Measurements from ENCODE around the gene TMEM182. TPM values are rescaled to one million over a fixed set of nuclear protein-coding genes. Genes with fewer than 3 reads are reported as not detected.

TMEM182 gene
- total RNA-seq, 2 experiments from 2014 or later: 3.1 to 4.4 TPM

DNA sequence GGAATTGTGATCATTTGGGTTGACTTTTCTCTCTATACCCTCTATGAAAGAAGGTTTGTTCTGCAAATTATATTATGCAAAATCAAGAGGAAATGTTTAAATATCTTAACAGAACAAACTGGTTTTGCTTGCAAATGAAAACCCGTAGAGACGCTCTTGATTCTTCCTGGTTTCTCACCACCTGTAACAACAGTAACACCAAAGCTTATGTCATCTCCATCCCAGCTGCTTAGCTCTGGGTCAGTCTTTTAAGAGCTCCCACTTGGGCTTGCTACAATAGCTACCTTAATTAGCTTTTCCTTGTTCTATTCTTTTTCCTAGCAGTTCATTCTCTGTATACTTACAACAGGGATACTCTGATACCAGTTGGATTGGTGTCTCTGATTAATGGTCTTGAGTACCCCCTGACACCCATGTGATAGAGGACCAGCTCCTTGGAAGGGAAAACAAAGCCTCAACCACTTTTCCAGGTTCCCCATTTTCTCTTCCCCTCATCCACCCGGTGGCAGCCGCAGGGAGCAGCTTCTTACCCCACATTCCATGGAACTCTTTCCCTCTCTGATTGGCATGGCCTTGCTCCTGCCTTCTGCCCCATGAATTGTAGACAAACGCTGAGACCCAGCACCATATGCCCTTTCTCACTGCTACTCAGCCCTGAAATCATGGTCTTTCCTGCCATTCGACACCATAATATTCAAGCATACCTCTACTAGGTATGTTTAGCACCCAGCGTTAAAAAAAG lies 27.7 kb downstream of the TMEM182 start:
- no peak overlapping the region for H3K4me3 Mint-ChIP-seq
- ATAC-seq (no peak), DNase-seq (no peak)
- H3K27me3 Mint-ChIP-seq (ENCODE audit: low read depth): no peaks in the 10 kb centered on the region
- no peak overlapping the region for H3K27ac Mint-ChIP-seq
- H3K36me3 Mint-ChIP-seq (ENCODE audit: low read depth): no peaks in the 10 kb centered on the region
- ChIA-PET CTCF (interaction anchor here (0.8 to 1.4 kb wide), 2 partner anchors 36 to 316 kb away, joined by 3 to 7 read pairs; partner anchors contain the start of gene SLC9A4), POLR2A (no interaction called here)
- H3K9me3 Mint-ChIP-seq (ENCODE audit: insufficient read depth): no peaks in the 10 kb centered on the region
- H3K4me1 Mint-ChIP-seq (ENCODE audit: low read depth): no peaks in the 10 kb centered on the region

DNA sequence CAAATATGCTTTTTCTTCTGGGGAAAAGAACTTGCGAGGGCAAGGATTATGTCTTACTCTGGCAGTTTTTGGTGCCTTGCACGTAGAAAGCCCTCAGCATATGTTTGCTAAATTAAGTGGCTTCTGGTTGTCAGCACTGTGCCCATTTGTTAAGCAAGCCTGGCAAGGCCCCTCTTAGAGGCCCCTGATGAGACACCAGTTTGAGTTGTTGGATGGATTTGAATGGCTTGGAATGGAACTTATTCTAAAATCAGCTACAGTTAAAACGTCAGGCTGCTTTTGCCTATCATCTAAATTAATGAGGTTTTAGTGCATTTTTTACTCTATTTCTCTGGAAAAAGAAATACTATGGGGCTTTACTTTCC lies 28.2 kb downstream of the TMEM182 start:
- no peaks in the 10 kb centered on the region for H3K9me3 Mint-ChIP-seq (ENCODE audit: insufficient read depth)
- POLR2A ChIA-PET: no interaction called here
- H3K4me3 Mint-ChIP-seq: no peak overlapping the region
- CTCF ChIA-PET: interaction anchor here (1.4 kb wide), 1 partner anchor 37 kb away, joined by 7 read pairs; no protein-coding TSS in a partner anchor
- no peak for ATAC-seq
- H3K27ac Mint-ChIP-seq: no peak overlapping the region
- no peaks in the 10 kb centered on the region for H3K36me3 Mint-ChIP-seq (ENCODE audit: low read depth)
- DNase-seq: no peak
- no peaks in the 10 kb centered on the region for H3K27me3 Mint-ChIP-seq (ENCODE audit: low read depth)
- H3K4me1 Mint-ChIP-seq (ENCODE audit: low read depth): no peaks in the 10 kb centered on the region

DNA sequence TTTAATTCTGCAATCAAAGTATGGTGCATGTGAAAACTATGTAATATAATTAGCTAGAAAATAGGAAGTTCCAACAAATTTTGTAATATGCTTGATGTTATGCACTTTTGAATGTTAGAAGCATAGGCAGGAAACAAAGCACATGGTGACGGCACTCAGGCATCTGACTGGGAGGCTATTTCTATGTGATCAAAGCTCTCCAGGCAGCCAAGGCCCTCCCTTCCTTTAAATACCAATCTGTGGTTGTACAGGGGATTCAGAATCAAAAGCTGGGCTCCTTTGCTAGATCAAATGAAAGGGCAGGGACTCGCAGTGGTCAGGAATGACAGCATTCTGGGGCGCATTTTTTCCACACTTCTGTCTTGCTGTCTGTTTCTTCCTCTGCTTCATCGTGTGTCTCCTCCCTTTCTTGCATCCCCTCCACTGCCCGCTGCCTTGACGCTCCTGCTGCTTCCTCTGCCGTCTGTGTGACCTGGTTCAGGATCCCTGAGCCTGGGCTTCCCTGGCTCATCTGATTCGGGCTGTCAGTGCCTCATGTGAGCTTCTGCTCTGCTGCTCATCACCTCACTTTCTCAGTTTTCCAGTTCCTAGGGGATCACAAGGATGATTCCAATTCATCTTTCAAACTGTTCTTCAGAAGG lies 30.9 kb downstream of the TMEM182 start:
- H3K4me3 Mint-ChIP-seq: no peak overlapping the region
- no peak overlapping the region for H3K27ac Mint-ChIP-seq
- H3K4me1 Mint-ChIP-seq (ENCODE audit: low read depth): no peaks in the 10 kb centered on the region
- ChIA-PET CTCF (no interaction called here), POLR2A (no interaction called here)
- peaks cover 6% of the 10 kb centered on the region for H3K9me3 Mint-ChIP-seq (ENCODE audit: insufficient read depth)
- ATAC-seq (no peak), DNase-seq (no peak)
- peaks cover 1% of the 10 kb centered on the region for H3K36me3 Mint-ChIP-seq (ENCODE audit: low read depth)
- H3K27me3 Mint-ChIP-seq (ENCODE audit: low read depth): no peaks in the 10 kb centered on the region

DNA sequence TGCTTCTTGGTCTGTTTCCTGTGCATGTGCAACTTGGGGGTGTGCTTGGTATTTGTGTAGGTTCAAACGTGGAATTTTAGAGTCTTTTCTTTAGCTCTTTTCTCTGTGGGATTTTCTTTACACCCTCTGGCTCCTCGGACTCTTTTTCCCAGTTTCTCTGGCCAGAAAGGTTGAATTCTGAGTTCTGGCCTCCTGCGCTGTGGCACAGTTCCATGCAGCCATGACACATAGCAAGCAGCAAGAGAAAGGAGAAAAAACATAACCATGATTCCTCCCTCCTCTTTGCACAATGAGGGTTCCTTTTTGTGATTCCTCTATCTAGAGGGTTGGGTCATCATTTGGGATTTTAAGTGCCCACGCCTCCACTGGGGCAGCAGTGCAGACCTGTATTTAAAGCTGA lies 33.8 kb downstream of the TMEM182 start:
- Mint-ChIP-seq H3K27ac (no peak overlapping the region), H3K4me3 (no peak overlapping the region), H3K27me3 (ENCODE audit: low read depth) (no peaks in the 10 kb centered on the region), H3K36me3 (ENCODE audit: low read depth) (peaks cover 19% of the 10 kb centered on the region), H3K9me3 (ENCODE audit: insufficient read depth) (peaks cover 18% of the 10 kb centered on the region), H3K4me1 (ENCODE audit: low read depth) (peaks cover 3% of the 10 kb centered on the region)
- ChIA-PET POLR2A (no interaction called here), CTCF (interaction anchor here (1.2 kb wide), 1 partner anchor 11 kb away, joined by 3 read pairs; no protein-coding TSS in a partner anchor)
- ATAC-seq: no peak
- DNase-seq: no peak

DNA sequence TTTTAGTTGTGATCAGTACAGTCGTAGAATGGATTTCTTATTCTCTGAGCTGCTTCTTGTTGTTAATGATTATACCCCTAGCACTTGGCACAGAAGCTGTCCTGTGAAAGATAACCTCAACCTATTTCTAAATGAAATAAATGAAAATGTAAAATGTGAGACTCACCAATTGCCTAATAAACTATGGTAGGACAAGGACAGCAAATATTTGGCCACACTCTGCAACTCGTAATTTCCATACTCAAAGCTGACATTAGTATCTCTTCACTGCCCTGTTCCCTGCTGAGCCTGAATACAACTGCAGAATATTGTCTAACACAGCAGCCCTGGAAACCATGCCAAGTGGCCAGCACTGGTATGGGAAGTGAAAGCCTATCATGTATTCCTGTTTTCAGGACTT lies 34.5 kb downstream of the TMEM182 start:
- no peak for ATAC-seq
- peaks cover 25% of the 10 kb centered on the region for H3K36me3 Mint-ChIP-seq (ENCODE audit: low read depth)
- POLR2A ChIA-PET: no interaction called here
- H3K4me3 Mint-ChIP-seq: no peak overlapping the region
- CTCF ChIA-PET: interaction anchor here (1.2 to 1.4 kb wide), 2 partner anchors 10 to 43 kb away, joined by 3 to 6 read pairs; no protein-coding TSS in a partner anchor
- no peak for DNase-seq
- H3K27ac Mint-ChIP-seq: no peak overlapping the region
- peaks cover 3% of the 10 kb centered on the region for H3K4me1 Mint-ChIP-seq (ENCODE audit: low read depth)
- no peaks in the 10 kb centered on the region for H3K27me3 Mint-ChIP-seq (ENCODE audit: low read depth)
- peaks cover 24% of the 10 kb centered on the region for H3K9me3 Mint-ChIP-seq (ENCODE audit: insufficient read depth)

DNA sequence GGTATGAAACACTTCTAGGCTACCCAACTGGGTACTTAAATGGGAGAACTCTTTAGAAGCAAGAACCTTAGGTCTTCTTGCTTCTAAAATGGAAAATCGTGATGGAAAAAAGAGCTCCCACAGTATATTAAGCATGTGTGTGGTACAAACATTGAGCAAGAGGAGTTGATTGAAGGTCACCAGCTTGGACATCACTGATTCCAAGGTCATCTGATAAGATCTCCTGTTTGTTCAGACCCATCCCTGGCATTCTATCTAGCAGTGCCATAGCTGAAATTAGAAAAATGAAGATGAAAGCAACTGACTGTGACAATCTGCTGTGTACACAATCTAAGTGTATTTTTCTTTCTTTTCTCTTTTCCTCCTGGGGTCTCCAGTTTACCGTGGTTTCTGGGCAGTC lies 35.7 kb downstream of the TMEM182 start:
- Mint-ChIP-seq H3K4me3 (no peak overlapping the region), H3K9me3 (ENCODE audit: insufficient read depth) (peaks cover 35% of the 10 kb centered on the region), H3K27me3 (ENCODE audit: low read depth) (no peaks in the 10 kb centered on the region), H3K27ac (no peak overlapping the region), H3K4me1 (ENCODE audit: low read depth) (peaks cover 3% of the 10 kb centered on the region), H3K36me3 (ENCODE audit: low read depth) (peaks cover 34% of the 10 kb centered on the region)
- DNase-seq (no peak), ATAC-seq (no peak)
- POLR2A ChIA-PET: no interaction called here
- CTCF ChIA-PET: interaction anchor here (1.0 to 1.4 kb wide), 2 partner anchors 9 to 44 kb away, joined by 6 to 7 read pairs; no protein-coding TSS in a partner anchor

DNA sequence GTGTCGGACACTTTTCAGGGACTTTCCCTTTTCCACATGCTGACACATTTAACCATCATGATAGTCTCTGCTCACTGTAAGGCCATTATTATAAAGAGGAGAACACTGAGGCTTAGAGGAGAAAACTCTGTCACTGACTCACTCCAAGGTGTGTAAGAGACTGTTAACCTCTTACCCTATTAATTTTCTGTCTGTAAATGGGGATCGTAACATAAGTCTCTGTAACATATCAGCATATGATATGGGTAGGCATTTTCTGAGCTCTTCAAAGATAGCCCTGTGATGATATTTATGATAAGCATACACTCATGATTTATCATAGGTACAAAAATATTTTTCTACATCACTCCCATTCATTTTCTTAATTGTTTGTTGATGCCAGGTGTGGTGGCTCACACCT lies 36.4 kb downstream of the TMEM182 start:
- no peak overlapping the region for H3K27ac Mint-ChIP-seq
- H3K27me3 Mint-ChIP-seq (ENCODE audit: low read depth): no peaks in the 10 kb centered on the region
- DNase-seq: no peak
- peaks cover 39% of the 10 kb centered on the region for H3K36me3 Mint-ChIP-seq (ENCODE audit: low read depth)
- H3K4me1 Mint-ChIP-seq (ENCODE audit: low read depth): peaks cover 8% of the 10 kb centered on the region
- CTCF ChIA-PET: no interaction called here
- no peak for ATAC-seq
- H3K9me3 Mint-ChIP-seq (ENCODE audit: insufficient read depth): peaks cover 42% of the 10 kb centered on the region
- POLR2A ChIA-PET: no interaction called here
- H3K4me3 Mint-ChIP-seq: no peak overlapping the region

DNA sequence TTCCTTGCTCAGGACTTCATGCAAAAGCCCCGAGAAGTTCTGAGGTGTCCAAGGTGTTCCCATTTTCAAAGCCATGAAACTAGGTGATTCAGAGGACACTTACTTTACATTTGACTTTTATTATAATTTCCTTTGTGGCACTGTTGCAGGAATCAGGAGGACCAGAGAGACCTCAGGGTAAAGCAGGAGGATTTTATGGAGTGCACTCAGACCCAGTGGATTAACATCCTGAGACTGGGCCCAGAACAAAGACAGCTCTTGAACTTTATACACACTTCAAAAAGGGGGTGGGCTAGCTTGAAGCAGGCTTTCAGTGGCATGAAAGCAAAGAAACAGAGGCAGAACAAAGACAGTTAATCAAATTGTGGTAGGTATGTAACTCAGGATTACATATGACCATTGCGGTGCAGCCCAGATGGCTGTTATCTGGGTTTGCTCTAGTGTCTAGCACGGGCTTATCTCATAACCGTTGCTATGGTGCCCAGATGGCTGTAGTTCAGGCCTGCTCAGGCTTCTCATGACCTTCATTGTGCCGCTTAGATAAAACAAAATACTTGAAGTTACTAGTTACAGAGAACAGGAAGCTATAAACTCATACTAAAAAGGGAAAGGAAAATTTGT lies 39.4 kb downstream of the TMEM182 start:
- ATAC-seq (no peak), DNase-seq (no peak)
- Mint-ChIP-seq H3K4me1 (ENCODE audit: low read depth) (peaks cover 21% of the 10 kb centered on the region), H3K27ac (no peak overlapping the region), H3K36me3 (ENCODE audit: low read depth) (peaks cover 41% of the 10 kb centered on the region), H3K9me3 (ENCODE audit: insufficient read depth) (peaks cover 42% of the 10 kb centered on the region), H3K27me3 (ENCODE audit: low read depth) (no peaks in the 10 kb centered on the region), H3K4me3 (no peak overlapping the region)
- ChIA-PET POLR2A (no interaction called here), CTCF (interaction anchor here (10.0 kb wide), 1 partner anchor 48 kb away, joined by 136 read pairs; no protein-coding TSS in a partner anchor)

DNA sequence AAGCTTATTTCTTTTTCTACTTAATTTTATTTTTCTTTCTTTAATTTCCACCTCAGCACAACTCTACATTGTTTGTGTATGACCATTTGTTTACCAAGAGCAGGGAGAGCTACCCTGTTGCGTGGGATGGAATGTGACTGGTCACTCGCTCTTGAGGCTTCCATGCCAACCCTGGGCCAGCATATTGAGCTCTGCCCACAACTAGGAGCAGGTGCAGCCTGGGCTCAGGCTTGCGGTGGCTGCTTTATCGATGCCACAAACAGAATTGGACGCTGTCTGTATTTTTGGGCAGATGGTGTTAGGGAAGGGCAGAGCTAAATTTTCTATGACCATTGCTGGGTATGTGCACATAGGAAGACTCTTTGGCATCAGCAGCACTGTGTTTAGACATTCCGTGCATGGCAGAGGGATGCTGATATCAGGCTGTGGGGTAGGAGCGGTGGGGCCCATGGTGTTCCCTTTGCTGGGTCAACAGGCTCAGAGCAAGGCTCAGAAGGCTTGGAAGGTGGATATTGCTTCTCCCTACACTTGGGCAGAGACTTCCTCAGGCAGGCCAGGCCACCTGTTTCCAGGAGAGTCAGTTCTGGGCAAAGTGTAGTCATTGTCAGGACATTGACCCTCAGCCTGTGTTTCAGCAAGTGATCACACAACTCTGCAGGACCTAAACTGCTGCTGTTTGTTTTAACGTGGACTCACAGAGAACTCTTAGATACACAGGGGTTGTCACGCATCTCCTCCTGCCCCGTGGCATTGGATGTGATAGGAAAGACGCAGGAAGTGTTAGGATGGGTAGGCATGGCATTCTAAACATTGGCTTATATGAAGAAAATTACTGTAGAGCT lies 40.2 kb downstream of the TMEM182 start:
- no peak overlapping the region for H3K4me3 Mint-ChIP-seq
- ATAC-seq: no peak
- H3K9me3 Mint-ChIP-seq (ENCODE audit: insufficient read depth): peaks cover 37% of the 10 kb centered on the region
- H3K27ac Mint-ChIP-seq: no peak overlapping the region
- peaks cover 21% of the 10 kb centered on the region for H3K4me1 Mint-ChIP-seq (ENCODE audit: low read depth)
- DNase-seq: no peak
- peaks cover 41% of the 10 kb centered on the region for H3K36me3 Mint-ChIP-seq (ENCODE audit: low read depth)
- POLR2A ChIA-PET: no interaction called here
- no peaks in the 10 kb centered on the region for H3K27me3 Mint-ChIP-seq (ENCODE audit: low read depth)
- CTCF ChIA-PET: interaction anchor here (10.0 kb wide), 1 partner anchor 49 kb away, joined by 136 read pairs; no protein-coding TSS in a partner anchor

DNA sequence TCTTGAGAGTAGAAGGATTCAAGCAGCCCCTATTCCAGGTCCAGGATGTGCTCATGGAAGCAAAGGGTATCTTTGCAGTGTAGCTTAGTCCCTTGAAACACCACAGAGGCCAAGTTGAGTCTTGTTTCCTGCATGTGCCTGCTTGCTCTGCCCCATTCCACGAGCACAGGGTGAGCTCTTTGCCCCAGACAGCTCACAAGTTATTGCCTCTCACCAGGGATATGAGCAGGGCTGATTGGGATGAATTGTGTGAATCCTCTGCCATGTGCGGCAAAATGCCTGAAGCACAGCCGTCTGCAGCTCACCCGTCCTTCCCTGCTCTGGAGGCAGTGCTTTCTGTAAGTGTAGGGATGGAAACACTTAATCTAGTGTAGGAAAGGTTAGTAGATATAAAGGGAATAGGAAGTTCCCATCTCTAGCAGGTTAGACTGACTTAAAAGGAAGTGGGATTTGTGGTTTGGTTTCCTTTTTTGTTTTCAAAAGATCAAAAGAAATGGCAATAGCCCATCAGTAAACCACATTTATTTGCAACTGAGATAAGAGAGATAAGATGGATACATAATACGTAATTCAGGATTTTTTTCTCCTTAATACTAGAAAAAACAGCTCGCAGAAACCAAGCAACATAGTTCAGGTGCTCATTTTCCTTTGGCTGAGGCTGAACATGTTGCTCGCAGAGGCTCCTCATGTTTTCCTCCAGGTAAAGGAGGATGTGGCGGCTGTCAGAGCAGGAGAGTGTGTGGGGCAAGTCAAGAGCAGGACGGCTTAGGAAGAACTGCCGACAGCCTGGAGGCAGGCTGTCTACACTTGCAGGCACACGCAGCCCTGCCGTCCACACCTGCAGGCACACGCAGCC lies 41.4 kb downstream of the TMEM182 start:
- DNase-seq (peak; percentile 22), ATAC-seq (peak; percentile 54)
- POLR2A ChIA-PET: interaction anchor here (0.6 kb wide), 1 partner anchor 25 kb away, joined by 3 read pairs; no protein-coding TSS in a partner anchor
- CTCF ChIA-PET: interaction anchor here (0.7 to 10.0 kb wide), 3 partner anchors 37 to 50 kb away, joined by 3 to 136 read pairs (median 3); no protein-coding TSS in a partner anchor
- peaks cover 36% of the 10 kb centered on the region for H3K9me3 Mint-ChIP-seq (ENCODE audit: insufficient read depth)
- H3K27ac Mint-ChIP-seq: no peak overlapping the region
- H3K27me3 Mint-ChIP-seq (ENCODE audit: low read depth): no peaks in the 10 kb centered on the region
- H3K36me3 Mint-ChIP-seq (ENCODE audit: low read depth): peaks cover 39% of the 10 kb centered on the region
- peak overlapping the region; percentile 35 for H3K4me3 Mint-ChIP-seq
- peaks cover 21% of the 10 kb centered on the region for H3K4me1 Mint-ChIP-seq (ENCODE audit: low read depth)

DNA sequence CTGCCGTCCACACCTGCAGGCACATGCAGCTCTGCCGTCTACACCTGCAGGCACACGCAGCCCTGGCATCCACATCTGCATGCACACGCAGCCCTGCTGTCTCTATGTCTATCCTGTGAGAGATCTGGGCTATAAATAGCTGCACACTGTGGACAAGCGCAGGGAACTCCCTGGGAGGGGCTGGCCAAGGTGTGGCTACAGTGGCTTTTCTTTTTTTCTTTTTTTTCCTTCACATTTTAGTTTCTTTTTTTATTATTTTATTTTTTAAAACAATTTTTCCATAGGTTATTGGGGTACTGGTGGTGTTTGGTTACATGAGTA lies 42.0 kb downstream of the TMEM182 start:
- peaks cover 39% of the 10 kb centered on the region for H3K36me3 Mint-ChIP-seq (ENCODE audit: low read depth)
- no peak overlapping the region for H3K27ac Mint-ChIP-seq
- peaks cover 21% of the 10 kb centered on the region for H3K4me1 Mint-ChIP-seq (ENCODE audit: low read depth)
- ChIA-PET POLR2A (no interaction called here), CTCF (interaction anchor here (0.7 to 10.0 kb wide), 3 partner anchors 37 to 50 kb away, joined by 3 to 136 read pairs (median 3); no protein-coding TSS in a partner anchor)
- no peak overlapping the region for H3K4me3 Mint-ChIP-seq
- no peak for DNase-seq
- H3K9me3 Mint-ChIP-seq (ENCODE audit: insufficient read depth): peaks cover 36% of the 10 kb centered on the region
- ATAC-seq: no peak
- H3K27me3 Mint-ChIP-seq (ENCODE audit: low read depth): no peaks in the 10 kb centered on the region

All from activated CD8-positive, alpha-beta T cell treated with anti-CD3 and anti-CD28 coated beads, Interleukin-2, amount 10 ng/mL, durations not matched to agents 7 days and 5 days (primary cell).